ENCODE data around the gene CPAMD8.
"Not testable (repeated sequence)": the region's sequence is repeated elsewhere in the genome, so short reads cannot be mapped to it uniquely, and the experiment has no call there.

CPAMD8 gene

GRCh38 chr19:16977306-16977705, 49.3 kb downstream of the CPAMD8 start:
- no peak for TF ChIP-seq CTCF (IDR thresholded peaks at IDR 0.05; ENCODE audit: control extremely low read depth, extremely low read depth, low read depth, missing control alignments)
- no peak for DNase-seq (ENCODE audit: extremely low spot score)
- ChIA-PET POLR2A (no interaction called here), CTCF (no interaction called here)

- no peak for TF ChIP-seq CTCF (IDR thresholded peaks at IDR 0.05; ENCODE audit: control extremely low read depth, extremely low read depth, low read depth, missing control alignments)
- POLR2A ChIA-PET: no interaction called here
- CTCF ChIA-PET: no interaction called here
- DNase-seq (ENCODE audit: extremely low spot score): no peak
These were observed 50.2 kb downstream of the CPAMD8 start for GRCh38 chr19:16976446-16976845.

GRCh38 chr19:16970821-16971220, 55.8 kb downstream of the CPAMD8 start:
- ChIA-PET POLR2A (no interaction called here), CTCF (no interaction called here)
- DNase-seq (ENCODE audit: extremely low spot score): no peak
- no peak for TF ChIP-seq CTCF (IDR thresholded peaks at IDR 0.05; ENCODE audit: control extremely low read depth, extremely low read depth, low read depth, missing control alignments)

GRCh38 chr19:16969135-16969534, 57.5 kb downstream of the CPAMD8 start:
- ChIA-PET CTCF (no interaction called here), POLR2A (no interaction called here)
- TF ChIP-seq CTCF (IDR thresholded peaks at IDR 0.05; ENCODE audit: control extremely low read depth, extremely low read depth, low read depth, missing control alignments): no peak
- no peak for DNase-seq (ENCODE audit: extremely low spot score)

GRCh38 chr19:16960996-16961822, 65.4 kb downstream of the CPAMD8 start:
- POLR2A ChIA-PET; CTCF ChIA-PET; DNase-seq (ENCODE audit: extremely low spot score): not testable (repeated sequence)

- DNase-seq (ENCODE audit: extremely low spot score); POLR2A ChIA-PET: not testable (repeated sequence)
- CTCF ChIA-PET: interaction anchor here (0.6 kb wide), 1 partner anchor 82 kb away, joined by 3 read pairs; no protein-coding TSS in a partner anchor
These were observed 68.3 kb downstream of the CPAMD8 start for GRCh38 chr19:16958277-16958676.

GRCh38 chr19:16957855-16958254, 68.8 kb downstream of the CPAMD8 start:
- CTCF ChIA-PET: no interaction called here
- no peak for TF ChIP-seq CTCF (IDR thresholded peaks at IDR 0.05; ENCODE audit: control extremely low read depth, extremely low read depth, low read depth, missing control alignments)
- POLR2A ChIA-PET: no interaction called here
- no peak for DNase-seq (ENCODE audit: extremely low spot score)

Measured in GM10248 (cell line).